T-helper 1 cell (primary cell): Measurements from ENCODE around the gene EIPR1.
A peak's percentile ranks its signal among the peaks of the same experiment; 100 is the strongest.

Source experiments
- DNase-seq, 5 donors: peaks; one replicate each; pipeline ENCODE4 v3.0.0-alpha.2; 2012 to 2020

Gene EIPR1

DNA sequence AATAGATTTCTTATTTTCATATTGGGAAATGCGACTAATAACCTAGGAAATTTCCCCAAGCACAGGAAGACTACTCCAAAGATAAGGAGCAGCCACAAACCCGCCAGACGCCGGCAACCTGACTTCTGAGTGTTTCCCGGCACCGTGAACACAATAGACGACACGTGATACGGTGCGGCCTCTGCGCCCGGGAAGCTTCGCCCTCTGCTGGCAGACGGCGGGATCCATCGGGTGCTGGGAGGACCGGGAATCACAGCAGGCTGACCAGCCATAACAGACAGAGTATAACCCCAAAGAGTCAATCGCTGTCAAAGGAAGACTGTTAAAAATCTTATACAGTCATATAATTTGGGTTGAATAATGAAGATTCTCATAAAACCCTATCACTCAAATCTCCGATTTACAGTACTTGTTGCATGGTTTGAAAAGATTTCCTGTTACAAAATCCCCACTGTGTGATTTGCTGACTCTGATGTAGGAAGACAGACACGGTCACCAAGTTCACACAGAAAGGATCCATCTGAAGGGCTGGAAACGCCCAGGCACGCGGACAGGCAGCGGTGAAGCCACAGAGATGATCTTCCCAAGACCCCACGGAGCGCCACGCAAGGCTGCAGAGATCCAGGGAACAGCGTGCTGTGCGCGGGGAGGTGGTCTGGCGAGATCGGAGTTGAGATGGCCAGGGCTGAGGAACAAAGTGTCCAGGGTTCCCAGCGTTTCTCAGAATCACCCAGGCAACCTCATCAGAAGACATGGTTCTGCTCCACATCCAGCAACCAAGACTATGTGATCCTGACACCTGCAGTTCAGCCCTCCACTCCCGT, 73.8 kb downstream of the EIPR1 start:
- peak; percentile 34 to 67 (median 60) for DNase-seq

GRCh38 chr2:3302751-3303582, 74.7 kb downstream of the EIPR1 start:
- DNase-seq = no peak

DNA sequence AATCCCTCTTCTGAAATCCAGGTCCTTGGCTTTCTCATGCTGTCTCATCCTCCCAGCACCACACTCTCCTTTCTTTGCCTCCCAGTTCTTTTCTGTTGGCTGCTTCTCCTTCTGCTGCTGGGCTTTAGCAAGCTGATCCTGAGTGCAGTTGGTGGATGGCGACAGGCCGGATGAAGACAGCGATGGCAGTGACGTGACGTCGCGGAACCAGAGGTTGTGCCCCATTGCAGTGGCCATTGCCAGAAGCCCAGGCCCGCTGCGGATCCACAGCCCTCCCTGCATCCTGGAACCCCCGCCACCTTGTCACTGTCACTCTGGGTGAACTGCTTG, 75.2 kb downstream of the EIPR1 start:
- DNase-seq = no peak

DNA sequence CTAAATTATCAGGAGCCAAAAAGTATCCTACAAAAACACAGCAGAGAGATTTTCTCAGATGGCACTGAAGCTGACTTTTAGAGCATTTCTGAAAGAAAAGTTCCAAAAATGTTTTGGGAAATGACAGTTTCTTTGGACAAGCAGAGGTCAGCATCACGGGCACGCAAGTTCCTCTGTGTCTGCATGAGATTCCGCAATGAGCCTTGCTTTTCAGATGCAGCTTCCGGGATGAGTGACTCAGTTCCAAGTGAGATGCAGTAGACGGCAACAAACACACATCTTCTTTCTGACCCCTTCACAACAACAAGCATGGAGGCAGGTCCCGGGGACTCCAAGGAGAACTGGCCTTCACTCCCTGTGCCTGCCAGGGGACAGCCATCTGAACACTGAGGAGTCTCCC, 76.6 kb downstream of the EIPR1 start:
- no peak for DNase-seq

- DNase-seq = no peak
Observed at GRCh38 chr2:3300224-3300995, 77.2 kb downstream of the EIPR1 start.

GRCh38 chr2:3299703-3300102, 77.9 kb downstream of the EIPR1 start:
- no peak for DNase-seq

DNA sequence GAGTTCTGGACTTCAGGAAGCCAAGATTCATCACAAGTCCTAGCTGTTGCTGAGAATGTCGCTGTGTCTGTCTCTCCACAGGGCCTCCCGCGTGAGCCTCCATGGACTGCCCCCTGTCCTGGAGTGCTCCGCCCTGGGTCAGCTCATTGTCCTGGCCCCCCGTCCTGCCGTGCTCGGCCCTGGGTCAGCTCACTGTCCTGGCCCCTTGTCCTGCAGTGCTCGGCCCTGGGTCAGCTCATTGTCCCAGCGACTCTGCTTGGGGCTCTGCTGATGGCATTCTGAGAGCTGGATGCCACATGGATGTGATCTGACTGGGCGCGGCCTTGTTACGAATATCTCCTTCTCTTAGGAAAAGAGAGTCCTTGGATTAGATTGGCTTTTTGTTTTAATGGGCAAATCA, 78.5 kb downstream of the EIPR1 start:
- no peak for DNase-seq

DNA sequence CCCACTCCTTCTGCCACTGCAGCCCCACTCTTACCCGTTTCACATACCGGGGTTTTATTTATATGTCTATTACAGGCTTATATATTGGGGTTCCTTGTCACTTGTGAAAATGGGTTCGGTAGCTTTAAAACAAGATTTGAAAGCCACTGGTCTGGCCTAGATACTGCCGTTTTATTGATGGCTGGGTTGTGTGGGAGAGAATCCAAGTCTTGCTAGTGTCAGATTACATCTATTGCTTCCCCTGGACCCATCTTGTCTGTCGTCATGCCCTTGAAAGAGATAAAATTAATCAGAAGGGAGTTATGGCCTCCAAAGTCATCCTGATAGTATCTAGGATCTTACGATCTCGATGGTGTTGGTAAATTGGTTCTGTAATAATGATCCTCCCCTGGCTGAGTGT, 79.4 kb downstream of the EIPR1 start:
- DNase-seq = no peak

GRCh38 chr2:3297523-3297922, 80.1 kb downstream of the EIPR1 start:
- no peak for DNase-seq

GRCh38 chr2:3296182-3296972, 81.2 kb downstream of the EIPR1 start:
- DNase-seq = no peak

- no peak for DNase-seq
Observed at GRCh38 chr2:3294493-3294892, 83.1 kb downstream of the EIPR1 start.

DNA sequence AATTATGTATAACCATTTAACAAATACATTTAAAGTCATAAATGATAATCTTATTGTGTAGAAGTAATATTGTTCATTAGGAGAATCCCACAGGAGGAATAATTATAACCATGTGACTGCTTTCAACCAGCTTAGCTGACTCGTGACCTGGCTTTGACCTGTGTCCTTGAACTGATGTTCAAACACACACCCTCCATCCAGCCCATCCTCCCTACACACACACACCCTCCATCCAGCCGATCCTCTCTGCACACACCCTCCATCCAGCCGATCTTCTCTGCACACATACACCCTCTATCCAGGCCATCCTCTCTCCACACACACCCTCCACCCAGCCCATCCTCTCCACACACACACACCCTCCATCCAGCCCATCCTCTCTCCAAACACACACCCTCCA, 83.5 kb downstream of the EIPR1 start:
- DNase-seq = no peak

GRCh38 chr2:3293221-3293620, 84.4 kb downstream of the EIPR1 start:
- DNase-seq = no peak

DNA sequence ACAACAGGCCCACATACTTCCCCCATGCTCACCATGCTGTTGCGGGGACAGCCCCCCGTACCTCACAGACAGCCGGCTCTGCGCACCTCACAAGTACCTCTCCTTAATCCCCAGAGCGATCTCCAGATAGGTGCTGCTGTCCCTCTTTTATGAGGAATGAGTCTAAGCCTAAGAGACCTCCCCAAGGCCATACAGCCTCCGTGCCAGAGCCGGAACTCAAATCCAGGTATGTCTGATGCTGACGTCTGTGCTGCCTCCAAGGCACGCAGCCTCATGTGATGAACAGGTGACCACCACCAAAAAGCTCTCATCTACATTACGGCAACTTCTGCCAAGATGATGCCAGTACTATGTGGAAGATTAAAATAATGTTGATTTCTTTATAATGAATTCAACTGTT, 85.2 kb downstream of the EIPR1 start:
- DNase-seq = no peak

GRCh38 chr2:3291750-3292149, 85.9 kb downstream of the EIPR1 start:
- DNase-seq = no peak

- no peak for DNase-seq
Observed at GRCh38 chr2:3291113-3291512, 86.5 kb downstream of the EIPR1 start.

DNA sequence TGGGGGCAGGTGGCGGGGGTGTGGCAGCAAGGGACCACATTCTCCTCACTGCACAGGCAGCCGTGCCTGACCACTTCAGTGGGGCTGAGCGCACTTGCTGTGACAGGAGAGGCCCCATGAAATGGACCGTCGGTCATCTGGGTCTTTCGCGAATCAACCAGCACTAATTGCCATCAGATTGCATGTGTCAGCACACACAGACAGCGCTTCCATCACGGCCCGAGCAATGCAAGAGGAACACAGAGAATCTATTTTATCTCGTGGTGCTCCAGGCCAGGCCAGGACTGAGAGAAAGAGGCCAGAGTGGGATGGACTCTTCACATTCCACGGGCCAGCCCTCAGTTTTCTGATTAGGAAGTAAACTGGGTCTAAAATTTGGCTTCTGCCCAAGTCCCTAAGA, 87.0 kb downstream of the EIPR1 start:
- DNase-seq = no peak

DNA sequence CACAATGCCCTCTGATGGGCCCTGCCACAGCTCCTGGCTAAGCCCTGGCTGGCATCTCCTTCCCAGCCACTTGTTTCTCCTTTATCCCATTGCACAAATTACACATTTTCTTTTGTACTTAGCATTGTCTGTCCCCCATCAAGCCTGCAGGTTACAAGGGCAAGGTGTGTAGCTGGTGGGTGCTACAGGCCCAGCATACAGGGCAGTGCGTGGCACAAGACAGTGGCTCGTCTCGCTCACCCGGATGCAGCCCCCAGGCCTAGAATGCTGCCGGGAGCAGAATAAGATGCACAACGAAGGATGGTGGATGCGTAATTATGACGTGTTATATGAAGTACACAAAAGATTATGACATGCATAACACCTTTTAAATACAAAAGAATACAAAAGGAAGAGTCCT, 87.6 kb downstream of the EIPR1 start:
- DNase-seq = no peak

GRCh38 chr2:3289526-3289925, 88.1 kb downstream of the EIPR1 start:
- no peak for DNase-seq

- no peak for DNase-seq
Observed at GRCh38 chr2:3289171-3289515, 88.5 kb downstream of the EIPR1 start.

GRCh38 chr2:3288470-3289170, 89.0 kb downstream of the EIPR1 start:
- DNase-seq = no peak

DNA sequence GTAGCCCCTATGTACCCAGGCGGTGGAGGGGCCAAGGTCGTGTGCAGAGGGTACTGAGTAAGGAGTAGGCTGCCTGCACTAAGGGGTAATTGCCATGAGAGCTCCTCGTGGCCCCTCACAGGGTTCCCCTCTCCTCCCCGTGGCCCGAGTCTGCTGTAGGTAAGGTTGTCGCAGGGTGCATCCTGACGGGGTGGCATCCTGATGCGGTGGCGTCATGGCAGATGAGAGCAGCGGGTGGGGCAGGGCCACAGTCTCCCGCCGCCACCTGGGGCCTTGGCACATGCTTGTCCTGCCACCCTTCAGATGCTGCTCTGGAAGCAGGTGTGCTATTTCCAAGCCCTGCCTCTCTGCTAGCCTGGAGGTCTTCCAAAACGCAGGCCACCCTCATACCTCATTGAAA, 89.7 kb downstream of the EIPR1 start:
- DNase-seq = no peak
